Right forelimb (tissue), 1 donor: ENCODE data around the gene ZNF507.

Experiments
- DNase-seq: peaks from one replicate; pipeline ENCODE4 v3.0.0-alpha.2; 2018

The ZNF507 gene

DNA sequence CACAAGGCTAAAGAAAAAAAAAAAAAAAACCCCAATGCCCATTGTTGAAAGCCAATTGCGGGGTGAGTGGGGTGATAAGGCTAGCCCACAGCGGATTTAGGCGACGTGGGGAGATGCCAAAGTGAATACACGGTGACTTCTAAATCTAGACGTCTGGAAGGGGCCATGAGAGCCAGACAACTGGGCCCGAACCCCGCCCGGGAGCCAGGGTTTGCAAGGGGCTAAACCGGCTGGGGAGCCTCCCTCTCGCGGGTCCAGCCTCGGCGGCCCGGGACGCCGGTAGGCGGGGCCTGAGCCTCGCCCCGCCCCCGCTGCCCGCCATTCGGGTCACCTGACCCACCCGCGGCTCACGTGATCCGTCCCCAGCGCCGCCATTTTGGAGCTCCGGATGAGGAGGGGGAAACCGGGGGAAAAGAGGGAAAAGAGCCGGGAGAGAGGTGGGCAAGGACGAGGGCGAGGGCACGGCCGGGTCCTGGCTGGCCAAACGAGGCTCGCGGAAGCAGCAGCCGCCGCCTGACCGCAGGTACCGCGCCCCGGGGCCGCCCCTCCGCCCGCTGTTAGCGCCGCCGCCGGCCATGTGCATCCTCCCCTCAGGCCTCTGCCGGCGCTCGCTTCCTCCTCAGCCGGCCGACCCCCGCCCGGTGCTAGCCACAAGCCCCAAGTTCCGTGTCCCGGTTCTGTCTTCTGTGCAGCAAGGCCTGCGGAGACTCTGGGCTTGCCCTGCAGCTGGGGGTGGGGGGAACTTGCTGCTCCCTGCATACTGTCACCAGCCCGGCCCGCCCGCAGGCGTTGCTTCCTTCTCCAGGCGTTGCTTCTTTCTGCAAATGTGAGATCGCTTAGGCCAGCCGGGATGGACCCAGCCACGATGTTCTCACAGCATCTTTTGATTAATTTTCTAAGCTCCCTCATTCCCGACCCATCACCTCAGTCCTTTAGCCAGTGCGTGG is at the start of gene ZNF507:
Gene ZNF507, plus strand, starts transcription at position 350 of the 947 bp plus-strand sequence. CDS start 7,221 bp downstream, outside the sequence.
- DNase-seq = peak; percentile 91

DNA sequence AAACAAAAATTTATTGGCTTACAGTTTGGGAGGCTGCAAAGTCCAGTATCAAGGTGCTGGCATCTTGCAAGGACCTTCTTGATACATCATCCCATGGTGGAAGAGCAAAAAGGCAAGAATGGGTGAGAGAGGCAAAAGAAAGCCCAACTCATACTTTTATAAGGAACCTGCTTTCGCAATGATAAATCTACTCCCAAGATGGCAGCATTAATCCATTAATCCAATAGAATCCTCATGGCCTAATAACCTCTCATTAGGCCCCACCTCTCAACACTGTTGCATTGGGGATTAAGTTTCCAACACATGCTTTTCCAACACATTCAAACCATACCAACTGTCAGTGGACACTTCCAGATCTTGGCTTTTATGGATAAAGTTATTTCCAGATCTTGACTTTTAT is 48.7 kb upstream of the ZNF507 start:
- no peak for DNase-seq

DNA sequence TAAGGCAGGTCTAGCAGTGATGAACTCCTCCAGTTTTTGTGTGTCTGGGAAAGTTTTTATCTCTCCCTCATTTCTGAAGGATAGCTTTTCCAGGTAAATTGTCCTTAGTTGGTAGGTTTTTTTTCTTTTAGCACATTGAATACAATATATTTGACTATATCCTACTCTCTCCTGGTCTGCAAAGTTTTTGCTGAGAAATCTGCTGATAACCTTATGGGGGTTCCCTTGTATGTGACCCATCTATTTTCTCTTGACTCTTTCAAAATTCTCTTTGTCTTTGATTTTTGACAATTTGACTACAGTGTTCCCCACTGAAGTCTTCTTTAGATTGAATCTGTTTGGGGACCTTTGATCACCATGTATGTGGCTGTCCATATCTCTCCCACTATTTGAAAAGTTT is 42.6 kb upstream of the ZNF507 start:
- no peak for DNase-seq

DNA sequence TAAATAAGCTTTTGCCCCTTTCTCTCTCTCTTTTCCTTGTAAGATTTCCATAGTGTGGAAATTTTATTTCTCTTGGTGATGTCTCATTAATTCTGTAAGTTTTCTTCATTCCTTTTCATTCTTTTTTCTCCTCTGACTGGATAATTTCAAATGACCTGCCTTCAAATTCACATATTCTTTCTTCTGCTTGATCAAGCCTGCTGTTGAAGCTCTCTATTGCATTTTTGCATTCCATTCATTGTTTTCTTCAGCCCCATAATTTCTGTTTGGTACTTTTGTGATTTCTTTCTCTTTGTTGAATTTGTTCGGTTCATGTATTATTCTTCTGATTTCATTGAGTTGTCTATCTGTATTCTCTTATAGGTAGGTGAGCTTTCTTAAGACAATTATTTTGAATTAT is 42.2 kb upstream of the ZNF507 start:
- DNase-seq = no peak

DNA sequence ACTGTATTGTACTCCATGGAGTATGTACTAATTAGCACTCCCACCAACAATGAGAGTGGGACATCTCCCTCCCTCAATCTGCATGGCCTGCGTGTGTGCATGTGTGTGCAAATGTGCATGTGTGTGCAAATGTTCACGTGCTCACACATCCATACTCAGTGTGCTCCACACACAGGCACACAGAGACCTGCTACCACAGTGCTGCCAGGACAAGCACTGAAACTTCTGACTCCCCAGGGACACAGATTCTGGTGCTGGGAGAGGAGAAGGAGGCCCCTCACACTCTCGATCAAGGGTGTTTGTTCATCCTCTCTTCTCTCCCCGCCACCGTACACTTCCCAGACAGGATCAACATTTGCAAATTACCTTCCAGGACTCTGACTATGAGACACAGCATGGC is 37.8 kb upstream of the ZNF507 start:
- DNase-seq = no peak

DNA sequence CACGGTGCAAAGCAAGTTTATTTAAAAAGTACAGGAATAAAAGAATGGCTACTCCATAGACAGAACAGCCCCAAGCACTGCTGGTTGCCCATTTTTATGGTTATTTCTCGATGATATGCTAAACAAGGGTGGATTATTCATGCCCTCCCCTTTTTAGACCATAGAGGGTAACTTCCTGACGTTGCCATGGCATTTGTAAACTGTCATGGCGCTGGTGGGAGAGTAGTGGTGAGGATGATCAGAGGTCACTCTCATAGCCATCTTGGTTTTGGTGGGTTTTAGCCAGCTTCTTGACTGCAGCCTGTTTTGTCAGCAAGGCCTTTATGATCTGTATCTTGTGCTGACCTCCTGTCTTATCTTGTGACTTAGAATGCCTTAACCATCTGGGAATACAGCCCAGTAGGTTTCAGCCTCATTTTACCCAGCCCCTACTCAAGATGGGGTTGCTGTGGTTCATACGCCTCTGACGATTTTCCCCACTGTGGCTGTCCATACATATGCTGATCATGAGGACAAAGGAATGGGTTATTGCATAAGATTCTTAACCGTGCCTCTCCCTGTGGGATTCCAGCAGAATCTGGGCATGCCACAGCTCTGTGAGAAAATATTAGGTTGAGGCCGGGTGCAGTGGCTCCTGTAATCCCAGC is 36.9 kb upstream of the ZNF507 start:
- DNase-seq = no peak

DNA sequence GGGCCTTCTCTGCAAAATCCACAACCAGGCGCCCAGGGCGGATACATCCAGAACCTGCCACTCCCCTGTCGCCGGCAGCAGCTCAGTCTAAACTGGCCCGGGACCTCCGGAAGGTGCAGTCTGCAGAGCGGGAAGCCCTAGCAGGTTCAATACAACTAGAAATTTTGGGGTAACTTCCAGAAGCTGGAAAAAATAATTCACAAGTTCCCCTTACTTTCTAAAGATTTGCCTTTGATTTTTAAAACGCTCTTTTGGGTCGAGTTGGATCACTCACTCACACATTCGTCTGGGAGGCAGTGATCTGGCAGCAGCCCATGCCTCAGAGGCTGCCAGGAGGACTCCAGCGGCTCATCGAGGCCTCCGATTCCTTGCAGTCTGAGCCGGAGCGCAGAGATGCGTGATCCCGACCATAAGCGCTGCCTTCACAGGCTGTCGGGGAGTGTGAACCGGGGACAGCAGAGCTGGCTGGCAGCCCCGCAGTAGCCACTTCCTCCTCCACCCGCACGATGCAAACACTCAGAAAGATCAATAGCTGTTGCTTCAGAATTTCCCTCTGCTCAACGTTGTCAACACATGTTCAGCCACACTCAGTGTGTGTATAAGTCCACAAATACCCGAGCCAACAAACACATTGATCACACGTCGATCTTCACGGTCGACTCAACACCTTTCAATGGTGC is 35.6 kb upstream of the ZNF507 start:
- DNase-seq = no peak

DNA sequence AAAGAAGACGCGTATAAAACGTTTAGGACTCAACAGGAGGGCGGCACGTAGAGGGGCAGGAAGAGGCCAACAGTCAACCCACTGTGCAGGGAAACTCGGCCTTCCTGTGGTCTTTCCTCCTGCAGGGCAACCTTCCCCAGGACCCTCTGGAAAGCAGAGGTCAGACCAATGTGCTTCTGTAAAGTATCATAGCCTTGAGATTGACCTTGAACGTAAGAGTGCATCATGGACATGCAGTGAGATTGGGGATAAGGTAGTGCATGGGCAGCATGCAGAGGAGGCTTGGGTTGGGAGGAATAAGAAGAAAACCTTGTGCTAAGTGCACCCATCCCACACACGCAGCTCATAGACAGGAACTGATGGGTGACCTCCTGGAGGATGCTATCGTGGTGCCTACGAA is 34.0 kb upstream of the ZNF507 start:
- DNase-seq = no peak

DNA sequence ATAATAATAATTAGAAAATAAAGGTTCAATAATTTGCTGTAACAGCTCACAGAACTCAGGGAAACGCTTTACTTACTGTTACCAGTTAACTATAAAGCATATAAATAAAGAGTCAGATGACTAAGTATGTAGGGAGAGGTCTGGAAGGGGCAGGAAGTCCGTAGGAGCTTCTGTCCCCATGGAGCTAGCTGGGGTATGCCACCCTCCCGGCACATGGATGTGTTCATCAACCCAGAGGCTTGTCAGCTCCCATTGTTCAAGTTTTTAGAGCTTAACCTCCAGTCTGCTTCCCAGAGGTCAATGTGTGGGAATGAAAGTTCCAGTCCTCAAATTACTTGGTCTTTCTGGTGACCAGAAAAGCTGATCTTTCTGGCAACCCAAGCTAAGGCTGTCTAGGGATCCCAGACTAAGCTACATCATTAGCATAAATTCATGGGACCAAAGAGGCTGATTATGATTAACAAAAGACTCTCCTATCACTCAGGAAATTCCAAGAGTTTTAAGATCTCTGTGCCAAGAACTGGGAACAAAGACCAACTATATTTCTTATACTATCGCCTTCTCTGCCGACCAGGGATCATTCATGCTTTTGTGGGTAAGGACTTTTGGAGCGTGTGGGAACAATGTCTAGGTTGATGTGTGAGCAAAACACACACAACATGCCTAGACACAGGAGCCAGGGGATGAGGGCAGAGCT is 31.7 kb upstream of the ZNF507 start:
- no peak for DNase-seq

DNA sequence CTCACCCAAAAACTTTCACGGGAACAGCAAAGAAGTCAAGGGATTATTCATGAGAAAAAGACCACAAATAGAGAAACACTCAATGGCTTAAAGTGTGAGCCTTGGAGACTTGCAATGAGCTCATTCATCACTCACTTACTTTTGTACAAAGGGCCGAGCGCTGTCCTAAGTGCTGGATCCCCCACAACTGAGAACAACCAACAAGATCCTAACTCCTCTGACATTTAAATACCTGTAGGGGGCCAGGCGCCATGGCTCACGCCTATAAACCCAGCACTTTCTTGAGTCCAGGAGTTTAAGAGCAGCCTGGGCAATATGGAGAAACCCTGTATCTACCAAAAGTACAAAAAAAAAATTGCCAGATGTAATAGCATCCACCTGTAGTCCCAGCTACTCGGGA is 29.4 kb upstream of the ZNF507 start:
- no peak for DNase-seq

DNA sequence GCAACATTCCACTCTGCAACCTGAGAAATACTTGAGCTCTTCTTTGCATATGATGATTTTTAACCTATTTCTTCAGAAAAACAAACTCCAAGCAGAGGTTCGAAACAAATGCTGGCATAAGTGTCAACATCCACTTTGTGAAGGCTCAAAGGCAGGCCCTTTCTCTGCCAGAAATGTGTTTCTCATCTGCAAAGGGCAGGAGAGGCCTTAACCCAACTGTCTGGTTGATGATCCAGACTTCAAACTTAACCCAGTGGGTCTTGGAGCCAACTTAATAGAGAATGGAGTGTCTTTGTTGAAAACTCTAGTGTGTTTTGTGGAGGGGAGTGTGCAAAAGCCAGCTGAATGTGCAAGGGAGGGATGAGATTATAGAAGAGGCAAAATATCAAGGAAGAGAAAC is 28.3 kb upstream of the ZNF507 start:
- no peak for DNase-seq

DNA sequence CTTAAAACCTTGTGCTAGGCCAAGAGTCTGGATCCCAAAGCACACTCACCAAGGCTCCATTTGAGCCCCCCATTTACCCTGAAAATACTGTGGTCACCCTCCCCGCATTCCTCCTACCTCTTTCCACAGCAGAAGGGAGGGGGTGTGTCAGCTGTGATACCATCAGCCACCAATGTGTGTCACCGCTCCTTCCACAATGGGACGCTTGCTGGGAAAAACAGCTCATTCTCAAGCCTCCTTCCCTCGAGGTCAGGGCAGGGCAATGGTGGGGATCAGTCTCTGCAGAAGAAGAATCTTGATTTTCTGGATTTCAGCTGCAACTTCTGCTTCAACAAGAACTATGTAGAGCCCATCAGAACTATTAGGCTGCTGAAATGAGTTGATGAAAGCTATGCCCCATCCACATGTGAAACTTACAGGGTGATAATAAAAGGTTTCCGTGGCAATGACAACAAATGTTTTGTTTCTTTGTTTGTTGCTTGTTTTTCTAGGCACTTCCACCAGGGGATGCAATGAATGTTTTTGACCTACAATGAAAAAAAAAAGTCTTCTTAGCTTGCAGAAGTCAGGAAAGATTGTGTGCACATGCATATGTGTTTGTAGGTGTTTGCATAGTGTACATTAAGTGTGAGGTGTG is 26.4 kb upstream of the ZNF507 start:
- DNase-seq = no peak

DNA sequence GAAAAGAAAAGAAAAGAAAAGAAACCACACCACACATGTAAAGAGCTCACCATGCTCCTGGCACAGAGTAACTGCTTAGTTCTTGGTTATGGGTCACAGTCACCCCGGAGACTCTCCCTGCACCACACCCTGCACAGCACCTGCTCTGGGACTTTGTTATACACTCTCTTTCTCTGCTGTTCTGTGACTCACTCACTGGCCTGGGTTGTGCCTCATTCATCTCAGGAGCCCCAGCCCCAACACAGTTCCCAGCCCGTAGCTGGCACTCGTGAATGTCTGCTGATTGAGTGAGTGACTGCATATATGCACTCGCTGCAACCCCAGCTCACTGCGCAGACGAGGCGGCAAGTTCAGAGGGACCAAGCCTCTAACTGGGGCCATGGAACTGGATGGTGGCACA is 22.9 kb upstream of the ZNF507 start:
- no peak for DNase-seq

DNA sequence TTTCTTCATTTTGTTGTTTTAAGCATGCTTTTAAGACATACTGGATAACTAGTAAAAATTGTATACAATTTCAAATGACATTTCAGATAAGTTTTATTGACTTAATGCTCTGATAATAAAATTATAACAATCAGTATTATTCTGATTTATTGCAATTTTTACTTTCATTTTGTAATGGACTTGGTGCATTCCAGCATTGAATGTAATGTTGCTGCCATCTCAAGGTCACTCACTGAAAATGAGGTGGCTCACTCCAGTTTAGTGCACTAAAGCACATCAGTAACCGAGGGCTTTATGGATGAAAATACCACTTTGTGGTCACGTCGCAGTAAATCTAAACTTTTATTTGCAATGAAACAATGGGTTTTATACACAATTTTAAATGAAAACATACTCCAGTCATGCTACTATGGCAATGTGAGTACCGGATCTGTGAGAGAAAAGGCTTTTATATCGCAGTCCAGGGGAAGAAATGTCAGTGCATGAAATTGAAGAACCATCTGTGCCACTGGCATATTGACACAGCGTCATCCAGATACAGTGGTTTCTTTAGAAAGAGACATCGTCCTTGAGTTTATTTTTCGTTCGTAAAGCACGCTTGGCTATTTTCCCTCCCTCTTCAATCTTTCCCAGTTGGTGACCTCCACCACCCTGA is 20.7 kb upstream of the ZNF507 start:
- no peak for DNase-seq

DNA sequence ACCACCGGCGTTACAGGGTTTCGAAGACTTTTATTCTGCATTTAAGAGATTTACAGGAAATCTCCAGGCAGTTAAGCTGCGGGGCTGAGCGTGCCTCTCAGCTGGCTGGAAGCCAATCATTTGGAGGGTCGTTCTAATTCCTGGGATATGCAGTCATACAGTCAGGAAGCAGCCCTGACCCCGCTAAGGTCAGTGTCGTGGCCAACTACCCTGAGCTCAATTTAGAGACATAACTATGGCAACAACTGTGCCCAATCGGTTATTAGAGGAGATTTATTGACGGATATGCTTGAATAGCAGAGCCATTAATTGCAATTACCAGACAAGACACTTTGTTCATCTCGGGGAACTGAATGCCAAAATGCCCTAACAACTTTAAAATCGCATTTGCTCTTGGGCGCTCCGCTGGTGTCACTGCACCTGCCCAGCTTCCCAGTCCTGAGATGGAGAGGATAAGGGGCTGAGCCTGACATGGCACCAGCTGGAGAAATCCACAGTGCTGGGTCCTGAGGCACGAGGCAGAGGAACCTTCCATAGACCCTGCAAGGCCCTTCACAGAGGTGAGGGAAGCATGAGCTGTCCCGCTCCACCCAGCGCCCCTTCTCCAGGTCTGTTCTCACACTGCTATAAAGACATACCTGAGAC is 15.1 kb upstream of the ZNF507 start:
- DNase-seq = no peak

DNA sequence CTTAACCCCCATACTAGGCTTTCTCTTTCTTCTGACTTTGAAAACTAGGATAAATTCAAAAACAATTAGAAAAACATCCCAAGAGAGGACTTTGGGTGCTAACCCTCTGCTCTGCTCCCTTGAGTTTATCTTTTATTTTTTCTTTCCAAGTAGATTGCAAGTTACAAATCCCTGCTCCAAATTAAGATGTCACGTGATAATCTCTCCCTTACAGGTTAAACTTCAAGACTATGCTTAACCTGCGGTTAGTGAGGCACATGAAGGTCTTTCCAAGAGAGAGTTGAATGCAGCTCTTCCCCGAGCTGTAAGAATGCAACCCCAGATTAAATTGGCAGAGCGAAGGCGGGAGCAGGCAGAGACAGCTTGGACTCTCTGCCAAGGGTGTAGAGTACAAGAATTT is 12.2 kb upstream of the ZNF507 start:
- no peak for DNase-seq

DNA sequence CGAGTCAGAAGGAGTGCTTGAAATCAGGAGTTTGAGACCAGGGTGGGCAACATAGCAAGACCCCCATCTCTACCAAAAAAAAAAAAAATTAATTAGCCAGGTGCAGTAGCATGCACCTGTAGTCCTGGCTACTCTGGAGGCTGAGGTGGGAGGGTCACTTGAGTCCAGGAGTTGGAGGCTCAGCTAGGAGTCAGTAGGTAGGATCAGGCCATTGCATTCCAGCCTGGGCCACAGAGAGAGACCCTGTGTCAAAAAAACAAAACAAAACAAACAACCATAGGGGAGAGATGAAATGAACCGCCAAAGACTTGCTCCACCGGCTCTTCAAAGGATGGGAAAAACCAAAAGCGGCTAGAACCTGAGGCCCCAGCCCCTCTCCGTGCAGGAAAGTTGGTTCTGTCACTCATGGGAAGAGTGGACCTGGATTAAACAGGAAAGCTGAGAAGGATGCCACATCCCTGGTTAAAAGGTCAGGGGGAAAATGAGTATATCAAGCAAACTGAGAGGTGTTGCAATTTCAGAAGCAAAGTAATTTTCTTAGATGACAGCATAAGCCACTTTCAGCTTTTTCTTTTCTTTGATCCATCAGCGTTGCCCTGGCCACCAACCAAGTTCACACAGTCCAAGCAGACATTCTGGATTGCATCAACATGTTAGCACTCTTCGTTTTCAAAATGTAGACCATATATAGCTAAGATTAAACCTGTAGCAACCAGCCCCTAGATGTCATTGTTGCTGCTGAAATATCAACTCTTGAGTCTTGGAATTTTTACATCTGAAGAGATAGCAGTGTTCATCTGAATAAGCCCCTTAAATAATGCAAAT is 8.9 kb upstream of the ZNF507 start:
- DNase-seq = no peak

DNA sequence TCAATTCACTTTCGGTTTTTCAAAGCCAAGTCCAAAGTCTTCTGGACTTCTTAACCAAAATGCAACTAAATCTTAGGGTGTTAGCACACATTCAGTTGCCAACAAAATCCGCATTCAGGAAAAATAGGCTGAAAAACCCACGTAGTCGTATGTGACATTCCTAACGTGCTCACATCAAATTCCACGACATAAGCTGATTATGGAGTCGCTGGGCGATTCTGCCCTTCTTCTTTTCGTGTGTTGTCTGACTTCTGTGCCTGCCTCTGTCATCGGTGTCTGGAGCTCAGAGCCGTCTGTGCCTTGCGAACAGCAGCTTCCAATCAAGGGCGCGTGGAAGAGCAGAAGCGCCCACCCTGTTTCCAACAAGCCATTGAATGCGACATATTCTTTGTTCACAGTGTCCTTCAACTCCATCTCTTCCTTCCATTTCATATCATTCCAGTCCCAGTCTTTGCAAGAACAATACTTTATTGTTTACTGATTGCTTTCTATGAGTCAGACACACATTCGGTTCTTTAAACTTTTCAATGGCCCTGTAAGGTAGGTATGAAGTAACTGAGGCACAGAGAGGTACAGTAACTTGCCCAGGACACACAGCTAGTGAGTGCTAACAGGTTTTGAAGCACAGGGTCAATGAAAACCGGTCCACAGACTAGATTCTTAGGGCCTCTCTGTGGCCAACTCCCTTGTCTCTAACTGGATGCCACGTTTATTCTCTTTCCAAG is 8.2 kb upstream of the ZNF507 start:
- DNase-seq = no peak

DNA sequence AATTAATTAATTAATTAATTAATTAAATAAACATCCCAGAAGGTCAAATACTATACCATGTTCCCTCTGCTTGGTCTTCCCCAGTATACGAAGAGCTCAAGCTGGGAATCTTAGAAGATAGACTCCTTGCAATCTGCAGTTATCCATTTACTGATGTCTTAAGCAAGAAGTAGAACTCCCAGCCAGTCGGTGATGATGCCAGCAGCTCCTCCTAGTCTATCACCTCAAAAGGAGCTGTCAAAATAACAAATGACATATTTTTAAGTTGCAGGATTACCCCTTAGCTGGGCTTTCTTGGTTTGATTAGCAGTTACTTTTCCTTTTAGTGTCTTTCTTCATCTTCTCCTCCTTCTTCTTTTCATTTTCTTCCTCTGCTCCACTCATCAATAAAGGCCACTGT is 6.0 kb upstream of the ZNF507 start:
- DNase-seq = no peak
